ENCODE measurements around the gene ARRDC2.

Gene ARRDC2

GRCh38 chr19:18007917-18008673 is at the start of gene ARRDC2:
ARRDC2 (plus strand) TSS chr19:18008170; CDS start chr19:18008311, 141 bp downstream.
- DNase-seq = no peak
- in situ Hi-C loops (cut with MboI; ENCODE audit: low pct_unique_long_range_greater_than_20kb, low sequenced_read_pairs) = no loop called here

GRCh38 chr19:17963936-17964691 is 43.9 kb upstream of the ARRDC2 start:
- no peak for DNase-seq
- in situ Hi-C loops (cut with MboI; ENCODE audit: low pct_unique_long_range_greater_than_20kb, low sequenced_read_pairs) = no loop called here

- in situ Hi-C loops (cut with MboI; ENCODE audit: low pct_unique_long_range_greater_than_20kb, low sequenced_read_pairs) = no loop called here
- DNase-seq = no peak
These were observed 42.4 kb upstream of the ARRDC2 start for GRCh38 chr19:17965370-17966128.

- no peak for DNase-seq
- in situ Hi-C loops (cut with MboI; ENCODE audit: low pct_unique_long_range_greater_than_20kb, low sequenced_read_pairs) = no loop called here
These were observed 41.9 kb upstream of the ARRDC2 start for GRCh38 chr19:17966129-17966483.

GRCh38 chr19:17966550-17967256 is 41.3 kb upstream of the ARRDC2 start, which contains the start of gene KCNN1:
KCNN1 (plus strand) TSS chr19:17967107; CDS start chr19:17973889, 6,782 bp downstream.
- in situ Hi-C loops (cut with MboI; ENCODE audit: low pct_unique_long_range_greater_than_20kb, low sequenced_read_pairs) = no loop called here
- DNase-seq = no peak

- in situ Hi-C loops (cut with MboI; ENCODE audit: low pct_unique_long_range_greater_than_20kb, low sequenced_read_pairs) = no loop called here
These were observed 40.5 kb upstream of the ARRDC2 start for GRCh38 chr19:17967257-17968051.

GRCh38 chr19:17968362-17968761 is 39.6 kb upstream of the ARRDC2 start:
- in situ Hi-C loops (cut with MboI; ENCODE audit: low pct_unique_long_range_greater_than_20kb, low sequenced_read_pairs) = no loop called here
- DNase-seq = no peak

More at GRCh38 chr19:17967257-17968051, 40.5 kb upstream of the ARRDC2 start:
- DNase-seq = no peak

- no peak for DNase-seq
- in situ Hi-C loops (cut with MboI; ENCODE audit: low pct_unique_long_range_greater_than_20kb, low sequenced_read_pairs) = no loop called here
These were observed 38.7 kb upstream of the ARRDC2 start for GRCh38 chr19:17969096-17969792.

GRCh38 chr19:17972230-17972629 is 35.7 kb upstream of the ARRDC2 start:
- no peak for DNase-seq
- in situ Hi-C loops (cut with MboI; ENCODE audit: low pct_unique_long_range_greater_than_20kb, low sequenced_read_pairs) = no loop called here

- DNase-seq = no peak
- in situ Hi-C loops (cut with MboI; ENCODE audit: low pct_unique_long_range_greater_than_20kb, low sequenced_read_pairs) = no loop called here
These were observed 34.2 kb upstream of the ARRDC2 start for GRCh38 chr19:17973759-17974158.

GRCh38 chr19:17974551-17974950 is 33.4 kb upstream of the ARRDC2 start:
- in situ Hi-C loops (cut with MboI; ENCODE audit: low pct_unique_long_range_greater_than_20kb, low sequenced_read_pairs) = no loop called here
- no peak for DNase-seq

GRCh38 chr19:17975032-17975431 is 32.9 kb upstream of the ARRDC2 start:
- in situ Hi-C loops (cut with MboI; ENCODE audit: low pct_unique_long_range_greater_than_20kb, low sequenced_read_pairs) = no loop called here
- no peak for DNase-seq

- in situ Hi-C loops (cut with MboI; ENCODE audit: low pct_unique_long_range_greater_than_20kb, low sequenced_read_pairs) = no loop called here
- no peak for DNase-seq
These were observed 30.9 kb upstream of the ARRDC2 start for GRCh38 chr19:17977021-17977420.

- DNase-seq = no peak
- in situ Hi-C loops (cut with MboI; ENCODE audit: low pct_unique_long_range_greater_than_20kb, low sequenced_read_pairs) = no loop called here
These were observed 30.5 kb upstream of the ARRDC2 start for GRCh38 chr19:17977488-17977887.

- DNase-seq = no peak
- in situ Hi-C loops (cut with MboI; ENCODE audit: low pct_unique_long_range_greater_than_20kb, low sequenced_read_pairs) = no loop called here
These were observed 26.4 kb upstream of the ARRDC2 start for GRCh38 chr19:17981611-17982010.

- no peak for DNase-seq
- in situ Hi-C loops (cut with MboI; ENCODE audit: low pct_unique_long_range_greater_than_20kb, low sequenced_read_pairs) = no loop called here
These were observed 25.5 kb upstream of the ARRDC2 start for GRCh38 chr19:17982430-17982829.

GRCh38 chr19:17985037-17985818 is 22.7 kb upstream of the ARRDC2 start:
- no peak for DNase-seq
- in situ Hi-C loops (cut with MboI; ENCODE audit: low pct_unique_long_range_greater_than_20kb, low sequenced_read_pairs) = no loop called here
